NCI-H510A treated with DMSO at 0.1 percent for 48 hours (cell line): ENCODE results near the gene MTF1.
A peak's percentile ranks its signal among the peaks of the same experiment; 100 is the strongest.

Source experiments
- DNase-seq: peaks from one replicate; lab custom pipeline; 2025; lab: John Stamatoyannopoulos, UW

MTF1 gene

GRCh38 chr1:37867784-37868183 is 8.4 kb upstream of the MTF1 start:
- DNase-seq = no peak

- DNase-seq = no peak
Observed at GRCh38 chr1:37866491-37866890, 7.1 kb upstream of the MTF1 start.

- DNase-seq = no peak
Observed at GRCh38 chr1:37865348-37866120, 6.1 kb upstream of the MTF1 start.

GRCh38 chr1:37862330-37862729 is 2.9 kb upstream of the MTF1 start:
- DNase-seq = no peak

- DNase-seq = no peak
Observed at GRCh38 chr1:37861151-37861550, 1.8 kb upstream of the MTF1 start.

GRCh38 chr1:37860346-37860666 is 914 bp upstream of the MTF1 start:
- DNase-seq = no peak

GRCh38 chr1:37858931-37859506 is 373 bp downstream of the MTF1 start:
- peak; percentile 96 for DNase-seq

GRCh38 chr1:37854406-37854805 is 5.0 kb downstream of the MTF1 start:
- no peak for DNase-seq

- no peak for DNase-seq
Observed at GRCh38 chr1:37853157-37853556, 6.2 kb downstream of the MTF1 start.

GRCh38 chr1:37851782-37852210 is 7.6 kb downstream of the MTF1 start:
- no peak for DNase-seq

GRCh38 chr1:37851262-37851661 is 8.1 kb downstream of the MTF1 start:
- DNase-seq = no peak

- DNase-seq = no peak
Observed at GRCh38 chr1:37850352-37850955, 8.9 kb downstream of the MTF1 start.

- DNase-seq = no peak
Observed at GRCh38 chr1:37849480-37849879, 9.9 kb downstream of the MTF1 start.

- DNase-seq = no peak
Observed at GRCh38 chr1:37846647-37847339, 12.6 kb downstream of the MTF1 start.

GRCh38 chr1:37845786-37846185 is 13.6 kb downstream of the MTF1 start:
- DNase-seq = no peak

GRCh38 chr1:37845049-37845646 is 14.2 kb downstream of the MTF1 start:
- no peak for DNase-seq

- no peak for DNase-seq
Observed at GRCh38 chr1:37844536-37844935, 14.9 kb downstream of the MTF1 start.

- DNase-seq = no peak
Observed at GRCh38 chr1:37841652-37842051, 17.7 kb downstream of the MTF1 start.

GRCh38 chr1:37840711-37841110 is 18.7 kb downstream of the MTF1 start:
- DNase-seq = no peak

- DNase-seq = no peak
Observed at GRCh38 chr1:37839676-37840075, 19.7 kb downstream of the MTF1 start.

- DNase-seq = no peak
Observed at GRCh38 chr1:37836788-37837187, 22.6 kb downstream of the MTF1 start.

GRCh38 chr1:37831809-37832208 is 27.6 kb downstream of the MTF1 start:
- DNase-seq = no peak

- DNase-seq = no peak
Observed at GRCh38 chr1:37831109-37831508, 28.3 kb downstream of the MTF1 start.
